HCT116 (cell line): ENCODE measurements around the gene IMPG2. TPM values are rescaled to one million over a fixed set of nuclear protein-coding genes. Genes with fewer than 3 reads are reported as not detected.

Experiments
- ATAC-seq: fragments of 200-7000 bp; cut with Tn5 transposase; 2 replicates; pipeline ENCODE4 v1.9.1; 2020; ENCODE audit warnings: mild to moderate bottlenecking, moderate library complexity
- BruUV-seq: library from RNA; stranded (reverse); fragments of 400-500 nt; replicated peaks from 2 replicates; lab custom pipeline; 2021; lab: Mats Ljungman, UMichigan
- CTCF ChIA-PET: fragments of 300-600 bp; sonication (Branson Sonifier 250); formaldehyde crosslinking; loops from one replicate; lab custom pipeline; 2021; ENCODE audit warnings: antibody characterized with exemption; lab: Charles Lee
- POLR2A ChIA-PET: fragments of 300-600, 350-600 bp; sonication (Branson Sonifier 250); formaldehyde crosslinking; loops from one replicate; lab custom pipeline; 2021; ENCODE audit warnings: antibody characterized with exemption; lab: Charles Lee
- RAD21 ChIA-PET, 2 experiments: fragments of 300-600 bp; sonication (Branson Sonifier 250); formaldehyde crosslinking; loops; one replicate each; lab custom pipeline; 2023; ENCODE audit warnings: low total read pairs in 2 of 2; ENCODE audit not compliant: uncharacterized antibody in 2 of 2, unreplicated experiment in 2 of 2, low non-redundant PET in 1 of 2; lab: Charles Lee
- DNase-seq: peaks from one replicate; pipeline ENCODE4 v3.0.0-alpha.2; 2010; ENCODE audit warnings: low read depth, low spot score
- H2AFZ ChIP-seq: fragments of 200-600 bp; shearing (Covaris generic), sonication (generic); 2 replicates; pipeline ENCODE4 v1.6.1; 2017; ENCODE audit warnings: low read depth, mixed run types, mixed read lengths, antibody characterized with exemption, low read length; ENCODE audit not compliant: poor library complexity, severe bottlenecking
- H3K27ac ChIP-seq: 2 replicates; pipeline ENCODE4 v1.5.1; 2012; ENCODE audit warnings: low read depth, low read length
- H3K27me3 ChIP-seq: fragments of 200-600 bp; sonication (generic); 2 replicates; pipeline ENCODE4 v1.6.1; 2016; ENCODE audit warnings: mixed run types, low read length, mixed read lengths; ENCODE audit not compliant: insufficient read depth
- H3K36me3 ChIP-seq, 2 experiments: fragments of 200-500 bp in 1 of 2; fragments of 200-600 bp in 1 of 2; sonication (Bioruptor generic) in 1 of 2; sonication (generic) in 1 of 2; 2 replicates each; pipeline versions ENCODE4 v1.5.1 to v1.6.1; 2014 to 2016; ENCODE audit warnings: low read length in 2 of 2, inconsistent platforms in 1 of 2, mixed read lengths in 1 of 2, mixed run types in 1 of 2; ENCODE audit not compliant: insufficient read depth in 2 of 2, control insufficient read depth in 1 of 2
- H3K4me1 ChIP-seq, 2 experiments: fragments of 200-600 bp in 1 of 2; sonication (generic) in 1 of 2; 2 replicates each; pipeline versions ENCODE4 v1.5.1 to v1.6.1; 2012 to 2017; ENCODE audit warnings: low read length in 2 of 2, inconsistent platforms in 1 of 2, mild to moderate bottlenecking in 1 of 2, mixed read lengths in 1 of 2, mixed run types in 1 of 2, moderate library complexity in 1 of 2; ENCODE audit not compliant: insufficient read depth in 2 of 2, control insufficient read depth in 1 of 2
- H3K4me2 ChIP-seq: fragments of 200-600 bp; sonication (generic); 2 replicates; pipeline ENCODE4 v1.6.1; 2017; ENCODE audit warnings: mixed run types, low read length, mixed read lengths
- H3K4me3 ChIP-seq, 2 experiments: fragments of 200-600 bp in 1 of 2; sonication (generic) in 1 of 2; replicated peaks in 1 of 2; 2 replicates each; pipeline ENCODE4 v1.5.1; 2011 to 2016; ENCODE audit warnings: low read length in 2 of 2, control low read depth in 1 of 2, low read depth in 1 of 2, mild to moderate bottlenecking in 1 of 2, mixed read lengths in 1 of 2, mixed run types in 1 of 2
- H3K79me2 ChIP-seq: fragments of 200-600 bp; sonication (generic); 2 replicates; pipeline ENCODE4 v1.6.1; 2017; ENCODE audit warnings: mild to moderate bottlenecking, mixed run types, low read length, moderate library complexity, mixed read lengths; ENCODE audit not compliant: insufficient read depth
- H3K9ac ChIP-seq: fragments of 200-600 bp; sonication (generic); 2 replicates; pipeline ENCODE4 v1.6.1; 2016; ENCODE audit warnings: low read length, mixed read lengths
- H3K9me2 ChIP-seq: fragments of 200-600 bp; sonication (generic), shearing (Covaris generic); 2 replicates; pipeline ENCODE4 v1.6.1; 2017; ENCODE audit warnings: mixed run types, mild to moderate bottlenecking, moderate library complexity; ENCODE audit not compliant: insufficient read depth
- H3K9me3 ChIP-seq, 2 experiments: fragments of 200-500 bp in 1 of 2; fragments of 200-600 bp in 1 of 2; sonication (Bioruptor generic) in 1 of 2; sonication (generic) in 1 of 2; 2 replicates each; pipeline ENCODE4 v1.6.1; 2014 to 2017; ENCODE audit warnings: low read length in 2 of 2, mixed read lengths in 2 of 2, inconsistent platforms in 1 of 2, low read depth in 1 of 2, mild to moderate bottlenecking in 1 of 2, mixed run types in 1 of 2, moderate library complexity in 1 of 2; ENCODE audit not compliant: control insufficient read depth in 1 of 2, insufficient read depth in 1 of 2
- H4K20me1 ChIP-seq: fragments of 200-600 bp; sonication (generic), shearing (Covaris generic); 2 replicates; pipeline ENCODE4 v1.6.1; 2017; ENCODE audit warnings: mixed run types, mild to moderate bottlenecking, moderate library complexity; ENCODE audit not compliant: insufficient read depth
- POLR2AphosphoS5 ChIP-seq: IDR thresholded peaks from 2 replicates; pipeline ENCODE4 v1.6.1; 2011; ENCODE audit warnings: mild to moderate bottlenecking, low read depth, low read length, moderate library complexity
- REST ChIP-seq: IDR thresholded peaks from 2 replicates; pipeline ENCODE4 v1.6.1; 2012; ENCODE audit warnings: low read depth
- YY1 ChIP-seq: IDR thresholded peaks from 2 replicates; pipeline ENCODE4 v1.6.1; 2011; ENCODE audit warnings: low read length, low read depth, moderate library complexity, mild to moderate bottlenecking; ENCODE audit not compliant: insufficient replicate concordance; ENCODE audit errors: extremely low read depth
- ZFX ChIP-seq: fragments of 450-650 bp; IDR thresholded peaks from 2 replicates; pipeline ENCODE4 v1.6.1; 2017
- intact Hi-C: fragments of 100-400 bp; cut with micrococcal nuclease; formaldehyde crosslinking; loops from 2 replicates; pipeline ENCODE4 v1.10.0; 2022
- total RNA-seq: library from RNA; stranded (reverse); gene quantifications from one replicate; pipeline ENCODE4 v1.2.1, GENCODE V29; 2021; ENCODE audit not compliant: unreplicated experiment

Gene IMPG2
- total RNA-seq, 1 experiment from 2014 or later: 0.20 TPM

GRCh38 chr3:101219842-101220560 is 100.4 kb downstream of the IMPG2 start:
- ATAC-seq (no peak), DNase-seq (no peak)
- H3K4me3 ChIP-seq: no peak overlapping the region
- no peaks in the 10 kb centered on the region for H3K4me1 ChIP-seq
- H3K4me2 ChIP-seq: no peak overlapping the region
- CTCF ChIA-PET: no interaction called here
- no peaks in the 10 kb centered on the region for H3K27me3 ChIP-seq
- no peaks in the 10 kb centered on the region for H3K79me2 ChIP-seq
- H3K9ac ChIP-seq: no peak overlapping the region
- no peaks in the 10 kb centered on the region; a peak in 2 of 4 replicates for H3K9me3 ChIP-seq
- POLR2A ChIA-PET: no interaction called here
- no TSS peak for BruUV-seq
- RAD21 ChIA-PET: no interaction called here
- TF ChIP-seq POLR2AphosphoS5 (no peak), YY1 (no peak), REST (no peak), ZFX (no peak)
- TF ChIP-seq, all 23 proteins: peak for 0
- Histone ChIP-seq H2AFZ (no peak overlapping the region), H3K9me2 (no peaks in the 10 kb centered on the region), H3K36me3 (no peaks in the 10 kb centered on the region), H4K20me1 (no peaks in the 10 kb centered on the region), H3K27ac (no peak overlapping the region)
- intact Hi-C loops: loop anchor here (10.0 kb wide), 1 partner anchor 165 kb away; no protein-coding TSS in a partner anchor
